HT-29 (cell line): ENCODE data around the gene IRF2BP2. TPM values are rescaled to one million over a fixed set of nuclear protein-coding genes. Genes with fewer than 3 reads are reported as not detected.
A peak's percentile ranks its signal among the peaks of the same experiment; 100 is the strongest.
"Not testable (repeated sequence)": the region's sequence is repeated elsewhere in the genome, so short reads cannot be mapped to it uniquely, and the experiment has no call there.

Experiments
- DNase-seq: peaks from one replicate; pipeline ENCODE4 v3.0.0-alpha.2; 2015; ENCODE audit warnings: low spot score
- total RNA-seq: library from RNA; depleted of rRNA; stranded (reverse); fragments of >200 nt; shearing (Covaris generic); gene quantifications from 2 replicates; pipeline ENCODE4 v1.2.3, GENCODE V29; 2014

The IRF2BP2 gene
- total RNA-seq, 1 experiment from 2014 or later, result 235 TPM

DNA sequence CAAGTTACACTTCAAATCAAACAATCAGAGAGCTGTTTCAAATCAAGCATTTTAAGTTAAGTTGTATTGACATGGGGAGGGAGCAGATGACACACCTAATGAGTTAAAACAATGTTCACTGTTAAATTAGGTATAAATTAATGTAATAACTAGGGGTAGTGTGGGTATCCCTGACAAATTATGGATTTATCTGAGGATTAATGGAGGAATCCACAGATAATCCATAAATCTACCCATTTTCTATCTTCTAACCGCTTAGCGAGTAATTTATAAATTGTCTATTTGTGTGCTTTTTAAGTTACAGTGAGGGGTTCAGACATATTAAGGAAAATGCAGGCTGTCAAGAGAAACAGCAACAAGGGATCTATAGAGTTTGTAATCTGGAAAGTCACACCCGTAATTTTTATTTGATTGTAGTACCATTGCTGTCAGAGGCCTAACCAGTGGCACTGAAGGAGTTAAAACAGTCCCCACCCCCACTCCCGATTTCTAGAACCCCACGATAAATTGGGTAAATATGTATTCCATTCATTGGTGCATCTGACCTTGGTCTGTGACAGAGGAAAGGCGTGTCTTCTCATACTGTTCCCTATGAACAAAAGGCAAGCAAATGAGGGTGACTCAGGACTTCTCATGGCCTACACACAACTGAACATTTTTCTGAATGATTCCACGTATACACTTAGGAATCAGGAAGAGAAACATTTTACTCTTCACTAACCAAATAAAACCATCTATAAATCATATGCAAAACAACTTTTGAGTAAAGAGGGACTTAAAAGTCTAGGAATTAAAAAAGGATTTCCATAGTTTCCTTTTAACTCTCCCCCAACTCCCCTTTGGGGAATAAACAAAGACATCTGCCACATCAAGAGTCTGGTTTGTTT lies 7.4 kb downstream of the IRF2BP2 start:
- peak; percentile 83 for DNase-seq

DNA sequence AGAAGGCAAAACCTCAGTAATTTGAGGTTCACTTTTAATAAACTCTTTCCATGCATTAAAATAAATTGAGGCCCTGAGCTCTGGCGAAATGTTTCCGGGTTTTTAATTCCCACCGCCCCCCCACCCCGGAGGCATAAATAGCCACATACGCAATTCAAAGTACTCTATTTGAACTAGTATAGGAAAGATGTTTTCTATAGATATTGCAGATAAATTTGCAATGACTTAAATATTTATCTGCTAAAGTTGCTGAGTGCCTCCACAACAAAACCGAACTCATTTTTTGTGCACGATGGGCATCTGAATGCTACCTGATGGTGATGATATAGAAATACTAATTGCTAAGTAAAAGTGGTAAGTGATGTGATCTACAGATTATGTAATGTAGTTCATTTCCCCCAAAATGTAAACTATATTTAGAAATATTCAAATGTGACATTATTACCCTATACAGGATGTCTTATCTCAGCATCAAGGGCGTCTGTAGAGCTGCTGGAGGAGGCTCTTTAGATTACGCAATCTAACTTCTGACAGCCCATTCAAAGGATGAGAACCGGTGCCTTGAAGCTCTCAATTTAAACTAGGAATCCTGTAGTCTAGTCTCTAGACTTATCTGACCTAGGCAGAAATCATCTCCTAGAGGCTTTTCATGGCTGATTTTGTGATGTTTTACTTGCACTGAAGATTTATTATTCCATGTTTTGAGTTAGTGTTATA lies 8.5 kb downstream of the IRF2BP2 start:
- peak; percentile 63 for DNase-seq

DNA sequence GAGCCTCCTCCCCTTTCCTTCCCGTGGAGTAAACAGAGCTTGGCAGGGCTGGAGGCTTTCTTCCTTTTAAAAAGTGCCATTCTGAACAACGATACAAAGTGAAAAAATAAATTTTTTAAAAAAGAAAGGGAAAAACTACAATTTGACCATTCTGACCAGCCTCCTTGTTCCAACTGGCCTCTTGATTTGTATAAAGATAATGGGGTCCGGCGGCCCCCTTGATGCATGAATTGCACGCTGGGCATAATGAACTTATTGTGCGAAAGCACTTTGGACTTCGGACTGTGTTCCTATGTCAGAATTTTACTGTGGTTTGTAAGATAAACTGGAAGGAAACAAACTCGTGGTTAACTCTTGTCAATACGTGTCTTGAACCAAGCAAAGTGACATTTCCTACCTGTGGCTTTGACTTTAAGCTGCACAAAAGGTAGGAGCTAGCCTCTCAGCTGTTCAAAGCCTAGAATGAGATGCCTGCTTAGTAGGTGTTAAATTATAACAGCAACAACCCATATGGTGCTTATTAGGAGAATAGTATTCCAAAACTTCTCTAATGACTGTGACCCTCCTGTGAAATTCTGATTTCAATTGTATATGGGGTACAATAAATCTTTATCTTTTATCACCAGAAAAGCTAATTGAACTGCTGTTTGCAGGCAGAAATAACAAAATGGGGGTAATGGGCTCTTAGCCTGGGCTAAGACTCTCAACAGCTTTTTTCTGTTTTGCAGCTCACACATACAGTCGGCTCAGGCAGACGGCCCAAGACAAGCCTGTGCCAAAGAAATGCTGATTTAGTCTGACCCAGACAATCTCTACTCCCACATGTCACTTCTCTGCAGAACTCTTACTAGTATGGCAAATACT lies 9.3 kb downstream of the IRF2BP2 start:
- DNase-seq, result peak; percentile 89

DNA sequence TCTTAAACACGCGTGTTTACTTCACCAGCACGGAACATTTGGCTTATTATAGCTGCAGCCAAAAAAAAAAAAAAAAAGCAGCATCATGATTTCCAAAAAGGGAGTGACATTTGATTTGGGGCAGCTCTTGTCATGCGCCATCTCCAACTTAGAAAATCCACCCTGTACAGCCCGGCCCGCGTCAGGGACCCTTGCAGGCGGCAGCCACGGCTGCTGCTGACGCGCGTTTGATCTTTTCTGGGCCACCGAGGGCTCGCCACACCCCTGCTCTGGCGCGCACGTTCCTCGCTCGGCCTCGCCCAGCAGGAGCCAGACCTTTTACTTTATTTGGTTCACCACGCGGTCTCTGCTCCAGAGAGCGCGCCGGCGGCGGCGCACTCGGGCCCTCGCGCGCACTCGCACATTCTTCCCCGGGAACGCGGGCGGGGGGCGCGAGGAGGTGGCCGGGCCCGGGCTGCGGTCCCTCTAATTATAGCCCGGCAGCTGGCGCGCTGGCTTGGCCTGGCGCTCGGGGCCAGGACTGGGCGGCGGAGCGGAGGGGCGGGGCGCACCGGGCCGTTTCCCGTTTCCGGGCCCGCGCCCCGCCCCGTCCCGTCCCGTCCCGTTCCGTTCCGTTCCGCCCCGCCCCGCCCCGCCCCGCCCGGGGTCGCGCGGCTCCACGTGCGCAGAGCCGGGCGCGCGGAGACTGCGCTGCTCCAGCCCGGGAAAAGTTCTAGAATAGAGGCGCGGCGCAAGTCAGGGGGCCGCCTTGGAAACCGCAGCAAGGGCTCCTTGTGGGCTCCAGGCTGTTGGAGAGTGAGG lies 10.2 kb downstream of the IRF2BP2 start:
- DNase-seq, result peak; percentile 89

DNA sequence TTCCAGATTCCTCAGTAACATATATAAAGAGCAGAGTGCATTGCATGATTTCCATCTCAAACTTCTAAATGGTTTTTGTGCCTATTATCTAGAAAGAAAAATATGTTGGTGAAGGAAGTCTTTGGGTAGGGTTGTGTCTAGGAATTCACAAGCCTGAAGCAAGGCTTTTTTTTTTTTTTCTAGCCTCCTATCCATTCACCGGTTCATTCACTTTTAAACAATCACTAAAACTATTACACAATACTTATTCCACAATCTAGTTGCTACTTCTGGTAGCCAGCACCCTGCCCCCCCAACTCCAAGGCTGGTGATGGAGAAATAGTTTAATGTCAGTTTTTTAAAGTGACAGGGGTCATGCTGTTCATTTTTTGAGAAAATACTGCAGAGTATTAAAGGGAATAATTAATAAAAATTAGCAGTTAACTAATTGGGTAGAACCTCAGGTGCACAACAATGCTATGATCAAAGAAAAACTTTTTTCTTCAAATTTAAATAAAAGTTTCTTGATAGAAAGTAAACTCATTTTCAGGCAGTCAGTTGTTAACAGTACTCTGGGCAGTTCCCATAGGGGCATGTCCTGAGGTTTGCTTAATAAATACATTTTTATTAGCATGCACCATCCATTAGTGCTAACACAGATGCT lies 10.9 kb downstream of the IRF2BP2 start:
- DNase-seq, result peak; percentile 32

DNA sequence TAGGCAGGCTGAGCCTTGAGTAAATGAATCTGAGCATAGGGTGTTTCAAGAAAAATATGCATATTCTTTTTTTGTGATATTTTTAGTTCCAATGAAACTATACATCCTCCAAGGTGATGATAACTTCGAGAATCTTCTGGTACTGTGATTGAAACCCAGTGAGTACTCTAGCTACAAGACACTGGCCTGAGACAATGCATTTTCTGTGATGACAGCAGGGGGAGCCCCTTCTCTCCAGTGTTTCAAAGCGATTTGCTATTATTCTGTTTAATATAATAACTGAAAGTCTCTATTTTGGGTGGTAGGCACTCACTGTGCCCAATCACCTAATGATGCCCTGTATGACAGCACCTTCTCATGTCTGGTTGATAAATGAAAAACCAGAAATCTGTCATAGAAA lies 12.1 kb downstream of the IRF2BP2 start:
- peak; percentile 78 for DNase-seq

DNA sequence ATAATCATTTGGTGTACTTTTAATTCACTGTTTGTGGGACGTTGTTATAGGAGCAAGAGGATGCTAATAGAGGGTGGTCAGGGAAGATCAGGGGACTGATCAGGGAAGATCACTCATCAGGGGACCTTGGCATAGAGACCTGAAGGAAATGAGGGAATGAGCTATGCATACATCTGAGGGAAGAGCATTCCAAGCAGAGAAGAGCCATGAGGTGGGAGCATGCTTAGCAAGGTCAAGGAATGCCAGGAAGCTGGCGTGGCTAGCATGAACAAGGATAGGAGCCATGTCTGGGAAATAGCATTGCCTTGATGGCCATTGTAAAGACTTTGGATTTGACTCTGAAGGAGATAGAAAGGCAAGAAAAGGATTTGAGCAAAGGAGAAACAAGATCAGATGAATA lies 14.1 kb downstream of the IRF2BP2 start:
- DNase-seq, result no peak

DNA sequence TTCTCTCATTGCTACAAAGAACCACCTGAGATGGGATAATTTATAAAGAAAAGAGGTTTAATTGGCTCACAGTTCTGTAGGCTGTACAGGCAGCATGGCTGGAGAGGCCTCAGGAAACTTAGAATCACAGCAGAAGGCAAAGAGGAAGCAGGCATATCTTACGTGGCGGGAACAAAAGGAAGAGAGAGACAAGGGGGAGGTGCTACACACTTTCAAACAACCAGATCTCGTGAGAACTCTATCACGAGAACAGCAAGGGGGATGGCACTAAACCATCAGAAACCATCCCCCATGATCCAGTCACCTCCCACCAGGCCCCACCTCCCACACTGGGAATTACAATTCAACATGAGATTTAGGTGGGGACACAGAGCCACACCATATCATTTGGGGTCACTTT lies 15.4 kb downstream of the IRF2BP2 start:
- DNase-seq, result not testable (repeated sequence)

DNA sequence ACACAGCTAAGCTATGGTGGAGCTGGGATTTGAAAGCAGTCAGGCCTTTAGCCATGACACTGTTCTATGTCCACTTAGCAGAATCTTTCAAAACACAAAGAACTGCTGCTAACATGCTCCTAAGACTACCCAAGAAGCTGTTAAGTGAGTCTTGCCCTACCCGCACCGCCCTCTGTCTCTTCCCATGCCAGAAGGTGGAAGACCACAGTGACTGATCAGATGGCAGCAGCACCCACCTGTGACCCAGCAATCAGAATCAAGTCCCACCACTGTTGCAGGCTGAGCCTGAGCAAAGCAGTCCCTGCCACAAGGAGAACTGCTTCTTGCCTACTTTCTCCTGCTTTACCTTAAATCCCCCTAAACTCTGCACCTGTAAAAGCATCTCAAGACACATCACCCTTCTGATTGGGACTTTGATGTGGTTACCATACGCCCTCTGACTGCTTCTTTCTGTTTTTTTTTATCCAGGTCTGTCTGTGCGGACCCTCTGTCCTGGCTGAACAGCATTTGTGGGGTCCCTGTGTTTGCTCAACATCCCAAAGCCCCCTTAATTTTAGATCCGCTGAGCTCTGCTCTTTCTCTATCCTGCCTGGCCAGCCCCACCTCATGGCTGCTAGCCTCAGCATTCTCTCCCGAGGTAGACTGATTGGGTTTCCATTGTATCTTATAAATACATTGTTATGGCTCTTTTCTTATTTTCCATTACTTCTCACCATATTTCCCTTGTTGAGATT lies 16.0 kb downstream of the IRF2BP2 start:
- DNase-seq, result no peak

DNA sequence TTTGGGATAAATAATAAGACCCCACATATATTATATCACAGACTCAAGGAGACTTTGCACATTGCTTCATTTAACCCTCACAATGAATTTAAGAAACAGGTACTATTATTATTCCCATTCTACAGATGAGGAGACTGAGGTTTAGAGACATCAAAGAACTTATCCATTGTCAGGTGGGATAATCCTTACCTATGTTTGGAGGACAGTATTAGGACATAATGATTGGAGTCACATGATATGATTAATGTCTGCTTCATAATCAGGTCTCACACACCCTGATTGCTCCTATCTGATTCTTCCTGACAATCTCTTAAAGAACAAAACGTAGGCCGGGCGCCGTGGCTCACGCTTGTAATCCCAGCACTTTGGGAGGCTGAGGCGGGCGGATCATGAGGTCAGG lies 16.9 kb downstream of the IRF2BP2 start:
- no peak for DNase-seq

DNA sequence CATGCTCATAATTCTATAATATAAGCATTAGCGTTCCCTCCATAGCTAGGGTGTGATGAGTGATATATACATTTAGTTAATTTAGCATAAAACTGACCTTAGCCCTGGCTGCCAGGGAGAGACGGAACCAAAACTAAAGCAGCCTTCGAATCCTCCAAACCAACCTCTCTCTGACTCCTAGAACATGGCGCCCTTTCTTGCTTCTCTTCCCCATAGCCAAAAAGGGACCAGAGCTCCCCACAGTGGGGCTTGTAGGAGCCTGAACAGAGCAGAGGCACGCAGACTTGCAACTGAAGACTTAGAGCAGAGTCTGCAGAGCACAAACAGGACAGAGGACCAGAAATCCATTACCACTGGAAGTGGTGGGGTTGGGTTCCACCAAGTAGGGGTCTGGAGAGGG lies 17.7 kb downstream of the IRF2BP2 start:
- no peak for DNase-seq

DNA sequence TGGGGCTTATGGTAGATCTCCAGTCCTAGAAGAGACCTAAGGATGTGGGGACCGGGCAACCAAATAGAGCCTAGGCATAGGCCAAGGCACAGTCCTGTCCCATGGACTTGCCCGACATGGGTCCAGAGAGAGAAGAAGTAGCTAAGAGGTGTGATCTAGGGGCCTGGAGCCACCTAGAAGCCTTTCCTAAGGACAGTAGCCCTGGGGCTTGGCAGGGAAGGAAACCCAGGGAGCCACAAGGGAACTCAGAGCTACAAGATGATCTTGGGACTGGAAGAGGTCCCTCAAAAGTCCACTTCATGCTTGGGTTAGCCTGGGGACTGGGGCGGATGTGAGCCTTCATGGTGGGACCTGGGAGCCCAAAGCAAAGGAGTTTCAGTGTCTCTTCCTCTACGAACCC lies 18.8 kb downstream of the IRF2BP2 start:
- no peak for DNase-seq

DNA sequence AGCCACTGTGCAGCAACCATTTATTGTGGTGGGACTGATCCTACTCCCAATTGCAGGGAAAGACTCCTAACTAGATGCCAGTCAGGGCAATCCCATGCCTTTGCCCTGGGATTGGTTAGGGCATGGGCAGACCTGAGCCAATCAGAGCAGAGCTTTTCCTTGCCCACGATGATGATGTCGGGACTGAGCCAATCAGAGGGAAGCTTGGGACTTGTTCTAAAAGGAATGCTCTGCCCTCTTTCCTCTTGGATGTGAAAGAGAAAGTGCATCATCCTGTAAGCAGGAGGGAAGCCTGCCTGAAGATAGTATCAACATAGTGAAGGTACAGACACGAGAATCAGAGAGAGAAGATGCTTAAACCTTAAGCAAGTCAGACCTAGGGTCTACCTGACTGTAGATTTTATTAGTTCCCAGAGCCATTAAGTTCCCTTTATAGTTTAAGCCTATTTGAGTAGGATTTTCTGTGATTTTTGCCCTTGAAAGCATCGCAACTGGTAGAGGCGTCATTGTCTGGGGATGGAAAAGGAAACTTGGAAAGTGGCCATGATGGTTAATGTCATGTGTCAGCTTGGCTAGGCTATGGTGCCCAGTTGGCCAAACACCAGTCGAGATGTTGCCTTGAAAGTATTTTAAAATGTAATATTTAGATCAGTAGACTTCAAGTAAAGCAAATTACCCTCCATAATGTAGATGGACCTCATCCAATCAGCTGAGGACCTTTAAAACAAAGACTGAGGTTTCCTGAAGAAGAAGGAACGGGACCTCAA lies 19.9 kb downstream of the IRF2BP2 start:
- DNase-seq, result peak; percentile 18

DNA sequence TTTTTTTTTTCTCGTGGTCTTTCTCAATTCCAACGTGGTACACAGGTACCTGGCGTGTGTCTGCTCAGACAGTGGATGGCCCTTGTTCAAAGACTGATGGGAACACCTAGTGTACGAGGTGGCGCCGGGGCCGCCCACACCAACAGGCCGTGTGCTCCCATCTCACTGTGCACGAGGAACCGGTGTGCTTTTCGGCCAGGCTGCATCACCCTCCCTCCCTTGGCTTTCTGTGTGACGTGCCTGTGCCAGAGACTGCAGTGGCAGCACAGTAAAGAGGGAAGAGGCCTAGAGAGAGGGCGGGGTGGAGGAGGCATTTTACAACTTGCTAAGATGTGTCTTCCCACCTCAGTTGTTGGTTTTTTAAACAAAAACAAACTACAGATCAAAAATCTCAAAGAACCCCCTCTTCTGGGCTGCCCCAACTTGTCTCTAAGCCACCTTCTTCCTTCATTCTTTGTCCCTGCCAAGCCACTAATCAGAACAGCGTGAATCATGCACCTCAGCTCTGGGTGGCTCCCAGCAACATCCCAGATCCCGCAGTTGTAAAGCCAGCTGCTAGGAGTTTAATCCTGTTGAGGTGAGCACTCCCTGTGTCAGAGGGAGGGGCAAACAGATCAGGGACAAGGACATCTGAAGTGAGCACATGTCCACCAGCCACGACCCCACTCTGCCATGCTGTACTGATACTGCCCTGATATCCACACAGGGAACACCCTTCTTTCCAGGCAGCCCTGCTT lies 20.7 kb downstream of the IRF2BP2 start:
- DNase-seq, result no peak

DNA sequence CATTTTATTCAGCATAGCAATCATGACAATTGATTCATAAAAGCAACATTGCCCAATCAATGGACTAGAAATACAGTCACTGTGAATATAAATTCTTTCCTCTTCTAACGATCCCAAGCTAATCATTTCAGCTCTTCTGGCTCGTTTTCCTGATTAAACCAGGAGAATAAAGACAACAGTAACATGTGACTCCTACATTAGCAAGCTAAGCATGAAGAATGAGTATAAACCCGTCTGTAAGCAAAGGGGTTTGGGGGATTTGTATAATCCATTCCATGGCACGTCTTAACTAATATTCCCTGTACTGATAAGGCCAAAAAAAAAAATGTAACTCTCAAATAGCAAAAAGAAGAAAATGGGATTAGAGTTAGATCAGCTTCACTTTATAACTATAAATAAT lies 21.6 kb downstream of the IRF2BP2 start:
- no peak for DNase-seq

DNA sequence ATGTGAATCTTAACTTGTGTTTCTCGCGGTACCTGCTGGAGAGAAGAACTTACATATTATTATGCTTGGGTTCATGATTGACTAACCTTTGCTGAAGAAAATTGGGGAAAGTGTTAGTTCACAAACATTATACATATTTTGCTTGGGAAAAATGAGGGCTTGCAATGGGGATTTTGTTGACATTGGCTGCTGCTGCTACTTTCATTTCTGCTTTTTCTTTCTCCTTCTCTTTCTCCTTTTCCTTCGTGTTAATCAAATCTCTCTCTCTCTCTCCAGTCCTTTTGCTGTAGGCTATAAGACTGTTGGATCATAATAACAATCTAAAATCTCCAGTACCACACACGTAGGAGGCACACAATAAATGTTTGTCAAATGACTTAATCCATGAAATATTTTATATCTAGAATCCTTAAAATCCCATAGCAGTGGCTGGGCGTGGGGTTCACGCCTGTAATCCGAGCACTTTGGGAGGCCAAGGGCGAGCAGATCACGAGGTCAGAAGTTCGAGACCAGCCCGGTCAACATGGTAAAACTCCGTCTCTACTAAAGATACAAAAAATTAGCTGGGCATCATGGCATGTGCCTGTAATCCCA lies 23.0 kb downstream of the IRF2BP2 start:
- no peak for DNase-seq

DNA sequence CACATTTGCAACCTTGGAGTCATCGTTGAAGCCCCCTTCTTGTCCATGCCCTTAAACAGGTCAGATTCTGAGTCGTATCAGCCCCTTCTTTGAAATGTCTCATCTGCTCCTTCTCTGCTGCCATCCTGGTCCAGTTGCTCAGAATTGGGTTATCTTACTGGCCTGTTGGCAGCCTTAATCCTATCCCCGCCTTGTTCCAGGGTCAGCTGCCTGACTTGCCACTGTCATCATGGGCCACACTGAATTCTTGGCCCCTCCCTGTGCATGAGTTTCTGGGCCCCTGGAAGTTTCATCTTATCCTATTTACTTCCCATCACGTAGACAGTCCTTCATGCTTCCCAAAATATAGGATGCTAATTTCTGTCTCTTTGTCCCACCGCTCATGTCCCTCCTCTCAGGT lies 23.7 kb downstream of the IRF2BP2 start:
- DNase-seq, result no peak
